Fibroblast of skin of abdomen (primary cell): ENCODE results near the gene LDLR.
"Not testable (repeated sequence)": the region's sequence is repeated elsewhere in the genome, so short reads cannot be mapped to it uniquely, and the experiment has no call there.

Experiments used
- DNase-seq: peaks from one replicate; pipeline ENCODE4 v3.0.0-alpha.2; 2013

LDLR gene

GRCh38 chr19:11073568-11073967 lies 15.7 kb upstream of the LDLR start:
- no peak for DNase-seq

GRCh38 chr19:11076792-11077191 lies 12.5 kb upstream of the LDLR start:
- DNase-seq = not testable (repeated sequence)

GRCh38 chr19:11078893-11079292 lies 10.4 kb upstream of the LDLR start:
- DNase-seq = no peak

GRCh38 chr19:11079999-11080398 lies 9.3 kb upstream of the LDLR start:
- no peak for DNase-seq

GRCh38 chr19:11087870-11088505 lies 1.3 kb upstream of the LDLR start:
- no peak for DNase-seq

- DNase-seq = no peak
Observed at GRCh38 chr19:11088506-11089253, 583 bp upstream of the LDLR start.

GRCh38 chr19:11090014-11090263 lies 676 bp downstream of the LDLR start:
- not testable (repeated sequence) for DNase-seq

GRCh38 chr19:11090264-11090996 lies 1.2 kb downstream of the LDLR start:
- peak; percentile 97 for DNase-seq

- no peak for DNase-seq
Observed at GRCh38 chr19:11090997-11091702, 1.9 kb downstream of the LDLR start.

GRCh38 chr19:11091703-11092153 lies 2.5 kb downstream of the LDLR start:
- DNase-seq = peak; percentile 94

- DNase-seq = peak; percentile 56
Observed at GRCh38 chr19:11092181-11092538, 2.9 kb downstream of the LDLR start.

GRCh38 chr19:11093689-11094238 lies 4.5 kb downstream of the LDLR start:
- no peak for DNase-seq

- DNase-seq = no peak
Observed at GRCh38 chr19:11094520-11094894, 5.2 kb downstream of the LDLR start.

GRCh38 chr19:11096210-11096841 lies 7.1 kb downstream of the LDLR start:
- DNase-seq = peak; percentile 60

GRCh38 chr19:11097367-11097766 lies 8.1 kb downstream of the LDLR start:
- DNase-seq = not testable (repeated sequence)

- DNase-seq = no peak
Observed at GRCh38 chr19:11098327-11098726, 9.1 kb downstream of the LDLR start.

- DNase-seq = no peak
Observed at GRCh38 chr19:11098861-11099260, 9.6 kb downstream of the LDLR start.

GRCh38 chr19:11100049-11100448 lies 10.8 kb downstream of the LDLR start:
- DNase-seq = no peak

GRCh38 chr19:11101057-11101456 lies 11.8 kb downstream of the LDLR start:
- no peak for DNase-seq

- DNase-seq = no peak
Observed at GRCh38 chr19:11102944-11103343, 13.7 kb downstream of the LDLR start.

GRCh38 chr19:11103667-11104066 lies 14.4 kb downstream of the LDLR start:
- not testable (repeated sequence) for DNase-seq

- no peak for DNase-seq
Observed at GRCh38 chr19:11105014-11105636, 15.9 kb downstream of the LDLR start.
